HG03103 (cell line): ENCODE results near the gene GLB1L.

Experiments
- ATAC-seq: cut with Tn5 transposase; IDR thresholded peaks from one replicate; pipeline ENCODE4 v1.9.1; 2021; ENCODE audit warnings: low read depth; ENCODE audit not compliant: unreplicated experiment

The GLB1L gene

GRCh38 chr2:219228041-219228910, 17.0 kb downstream of the GLB1L start:
- no peak for ATAC-seq

GRCh38 chr2:219225350-219225749, 19.9 kb downstream of the GLB1L start:
- no peak for ATAC-seq

DNA sequence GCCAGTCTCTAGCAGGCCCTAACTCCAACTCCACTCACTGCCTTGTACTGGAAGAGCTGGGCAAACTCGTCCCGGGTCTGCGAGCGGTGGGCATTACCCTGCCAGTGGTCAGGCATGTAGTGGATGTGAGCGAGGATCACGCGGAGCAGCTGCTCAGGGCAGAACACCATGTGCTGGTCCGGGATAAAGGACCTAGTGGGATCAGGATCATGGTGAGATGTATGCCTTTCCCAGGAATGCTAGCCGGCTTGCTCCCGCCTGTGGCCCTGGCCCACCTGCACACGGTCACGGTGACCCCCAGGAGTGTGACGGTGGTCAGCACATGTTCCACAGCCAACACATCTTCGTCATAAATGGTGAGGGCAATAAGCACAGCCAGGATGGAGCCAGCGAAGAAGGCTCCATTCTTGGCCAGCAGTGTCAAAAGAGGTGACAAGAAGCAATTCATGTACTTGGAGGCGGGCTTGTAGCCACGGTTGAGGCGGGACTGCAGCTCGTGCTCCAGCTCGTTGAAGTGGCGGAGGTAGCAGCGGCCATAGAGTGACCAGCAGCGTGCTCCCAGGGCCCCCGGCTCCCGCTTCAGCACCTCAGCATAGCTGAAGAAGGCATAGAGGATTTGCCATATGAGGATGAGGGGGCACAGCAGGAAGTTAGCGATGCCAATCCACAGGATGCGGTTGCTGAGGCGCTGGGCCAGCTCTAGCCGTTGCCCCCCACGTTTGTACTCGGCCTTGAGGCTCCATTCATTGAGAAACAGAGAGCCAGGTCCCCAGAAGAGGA, 21.2 kb downstream of the GLB1L start:
- ATAC-seq: no peak

DNA sequence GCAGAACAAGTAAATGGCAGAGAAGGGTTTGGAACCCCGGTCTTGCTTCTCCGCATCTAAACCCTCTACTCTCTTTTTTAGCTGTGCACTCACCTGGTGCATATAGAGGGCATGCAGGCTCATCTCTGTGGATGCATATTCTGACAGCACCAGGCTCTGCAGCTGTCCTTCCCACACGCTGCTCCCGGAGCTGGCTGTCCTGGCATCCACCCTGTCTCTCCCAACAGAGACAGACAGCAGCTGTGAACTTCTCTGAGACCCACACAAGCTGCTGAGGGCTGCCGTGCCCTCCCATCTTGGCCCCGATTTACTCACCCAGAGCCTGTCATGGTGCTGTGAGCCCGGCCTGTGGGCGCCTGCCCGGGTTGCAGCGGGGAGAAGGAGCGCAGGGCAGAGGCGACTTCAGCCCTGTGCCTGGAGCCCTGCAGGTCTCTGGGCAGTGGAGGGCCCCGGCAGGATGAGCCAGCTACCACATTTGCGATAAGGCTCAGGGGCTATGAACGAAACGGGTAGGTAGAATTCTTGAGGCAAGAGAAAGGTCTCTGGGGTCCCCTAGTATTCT, 23.2 kb downstream of the GLB1L start:
- ATAC-seq: no peak

- ATAC-seq: no peak
These were observed 24.4 kb downstream of the GLB1L start for GRCh38 chr2:219220652-219221402.

DNA sequence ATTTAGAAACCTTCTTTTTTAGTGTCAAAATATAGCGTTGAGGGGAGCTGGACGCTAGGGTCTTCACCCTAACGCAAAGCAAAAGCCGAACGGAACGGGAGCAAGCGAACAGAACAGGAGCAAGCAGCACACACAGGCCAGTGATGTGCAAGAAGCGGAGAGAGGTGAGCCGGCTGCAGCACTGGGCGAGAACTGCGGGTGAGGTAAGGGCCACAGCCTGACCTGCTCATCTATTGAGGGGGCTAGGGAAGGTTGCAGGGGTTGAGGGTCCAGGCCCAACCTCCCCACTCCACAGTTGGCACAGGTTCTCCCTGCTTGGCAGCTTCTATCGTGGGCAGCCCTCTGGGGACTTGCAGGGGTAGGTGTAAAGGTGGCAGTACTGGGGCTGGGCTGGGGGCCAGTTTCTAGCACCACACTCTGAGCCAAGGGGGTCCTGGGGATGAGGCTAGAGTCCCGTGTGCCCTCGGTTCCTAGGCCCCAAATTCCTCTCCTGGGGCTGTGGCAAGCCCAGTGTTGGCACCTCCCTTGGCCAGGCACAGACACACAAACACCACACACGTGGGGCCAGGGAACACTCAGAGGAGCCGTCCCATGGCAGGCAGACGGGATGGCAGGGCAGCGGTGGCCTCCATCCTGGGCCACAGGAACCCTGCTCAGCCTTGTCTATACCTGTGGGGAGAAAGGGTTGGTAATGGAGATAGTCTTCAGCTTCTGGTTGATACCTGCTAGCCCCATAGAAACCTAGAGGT, 25.3 kb downstream of the GLB1L start:
- no peak for ATAC-seq

DNA sequence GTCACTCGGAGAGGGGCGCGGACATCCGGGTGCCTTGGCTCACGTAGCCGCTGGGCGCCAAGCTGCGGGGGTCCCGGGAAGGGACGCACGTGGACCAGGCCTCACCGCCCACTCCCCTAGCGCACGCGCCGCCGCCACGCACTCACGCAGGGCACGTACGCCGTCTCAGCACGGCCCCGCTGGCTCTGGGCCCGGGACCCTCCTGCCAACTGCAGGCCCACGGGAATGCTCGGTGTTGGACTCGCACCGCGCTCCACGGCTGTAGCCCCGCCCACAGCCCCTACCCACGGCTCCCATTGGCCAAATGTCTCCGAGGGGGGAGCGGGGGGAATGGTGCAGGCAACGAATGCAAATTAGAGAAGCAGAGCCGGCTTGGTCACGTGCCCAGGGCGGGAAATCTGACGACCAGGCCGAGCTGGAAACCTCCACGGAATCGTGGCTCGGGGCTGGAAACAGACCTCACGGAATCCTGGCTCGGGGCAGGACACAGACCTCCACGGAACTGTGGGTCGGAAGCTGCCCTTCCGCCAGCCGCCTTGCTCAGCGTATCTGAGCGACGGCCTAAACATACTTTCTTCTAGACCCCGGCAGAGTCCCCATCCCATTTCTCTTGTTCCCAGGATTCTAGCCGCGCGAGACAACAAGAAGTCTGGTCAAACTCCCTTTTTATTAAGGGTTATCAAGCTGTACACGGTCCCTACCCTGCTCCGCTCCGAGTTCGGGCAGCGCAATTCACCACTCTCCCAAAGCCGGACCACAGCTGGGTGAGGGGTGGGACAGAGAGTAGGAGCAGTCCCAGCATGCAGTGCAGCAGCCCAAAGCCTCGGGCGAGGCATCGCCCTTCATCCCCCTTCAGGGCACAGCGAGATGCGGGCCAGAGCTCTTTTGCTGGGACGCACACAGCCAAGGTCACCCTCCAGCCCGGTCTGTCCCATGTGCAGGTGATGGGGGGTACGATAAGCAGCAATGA, 26.2 kb downstream of the GLB1L start, which contains the start of gene ABCB6:
Gene ABCB6, minus strand, starts transcription at position 227 of the 970 bp plus-strand sequence. CDS start 285 bp downstream, outside the sequence.
- peak; percentile 79 for ATAC-seq

DNA sequence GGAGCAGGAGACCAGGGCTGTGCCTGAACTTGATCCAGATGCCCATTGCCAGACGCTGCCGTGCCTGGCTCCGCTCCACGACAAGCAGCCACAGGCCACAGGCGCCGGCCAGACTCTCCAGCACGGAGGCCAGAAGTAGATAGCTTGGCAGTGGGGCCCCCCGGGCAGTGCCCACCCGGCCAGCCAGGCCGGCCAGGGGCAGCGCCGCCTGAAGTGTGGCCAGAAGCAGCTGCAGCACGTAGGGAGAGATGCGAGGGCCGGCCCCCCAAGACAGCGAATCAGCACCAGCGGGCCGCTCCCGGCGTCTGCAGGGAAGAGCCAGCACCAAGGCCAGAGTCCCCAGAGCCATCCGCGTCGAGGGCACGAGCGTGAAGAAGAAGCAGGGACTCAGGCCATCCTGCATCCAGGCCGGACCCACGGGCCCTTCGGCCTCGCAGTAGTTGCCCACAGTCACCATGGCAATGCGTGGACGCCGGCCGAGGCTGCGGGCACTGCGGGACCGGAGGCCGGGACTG, 27.0 kb downstream of the GLB1L start:
- ATAC-seq: peak; percentile 26

DNA sequence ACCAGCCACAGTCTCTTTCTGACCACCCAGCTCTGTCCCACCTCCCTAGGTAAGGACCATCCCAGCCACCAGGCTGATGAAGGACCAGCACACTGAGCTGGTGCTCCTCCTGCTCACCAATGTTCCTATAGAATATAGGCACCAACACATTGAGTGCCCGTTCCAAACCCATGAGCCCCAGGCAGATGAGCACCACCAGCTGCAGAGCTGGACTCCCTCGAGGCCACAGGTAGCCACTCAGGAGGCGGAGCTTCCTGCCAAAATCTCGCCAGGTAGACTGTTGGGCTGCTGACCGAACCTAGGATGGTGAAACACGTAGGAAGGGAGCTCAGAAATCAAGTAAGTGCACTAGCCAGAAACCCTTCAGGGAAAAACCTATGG, 28.7 kb downstream of the GLB1L start:
- no peak for ATAC-seq

GRCh38 chr2:219215871-219216534, 29.2 kb downstream of the GLB1L start:
- no peak for ATAC-seq

DNA sequence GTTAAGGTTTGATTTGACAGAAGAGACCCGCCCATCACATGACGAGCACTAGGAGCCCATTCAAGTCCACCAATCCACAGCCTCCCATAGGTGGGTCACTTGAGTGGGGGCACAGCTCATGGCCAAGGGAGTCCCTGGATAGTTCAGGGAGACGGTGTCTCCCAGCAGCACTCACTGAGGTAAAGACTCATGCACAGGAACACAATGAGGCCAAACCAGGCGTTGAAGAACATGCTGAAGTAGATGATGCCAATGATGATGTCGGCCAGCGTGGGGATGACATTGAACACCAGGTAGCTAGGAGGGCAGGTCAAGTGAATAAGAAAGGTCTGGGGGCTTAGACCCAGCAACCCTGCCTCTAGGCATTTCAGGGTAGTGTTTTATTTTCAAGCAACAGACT, 30.5 kb downstream of the GLB1L start:
- no peak for ATAC-seq

DNA sequence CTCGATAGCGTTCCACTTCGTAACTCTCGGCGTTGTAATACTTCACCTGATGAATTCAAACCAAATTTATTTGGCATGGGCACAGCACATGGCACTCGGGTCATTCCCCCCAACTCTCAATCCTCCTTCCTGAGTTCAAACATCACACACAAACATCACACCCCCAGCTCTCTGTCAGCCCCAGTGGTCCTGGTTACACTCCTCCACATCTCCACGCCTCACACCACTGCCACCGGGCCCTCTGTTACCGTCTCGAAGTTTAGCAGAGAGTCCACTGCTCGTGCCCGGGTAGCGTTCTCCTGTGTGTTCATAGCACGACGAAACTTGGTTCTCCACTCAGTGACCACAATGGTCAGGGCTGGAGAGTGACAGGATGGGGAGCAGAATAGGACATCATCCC, 31.1 kb downstream of the GLB1L start:
- no peak for ATAC-seq

DNA sequence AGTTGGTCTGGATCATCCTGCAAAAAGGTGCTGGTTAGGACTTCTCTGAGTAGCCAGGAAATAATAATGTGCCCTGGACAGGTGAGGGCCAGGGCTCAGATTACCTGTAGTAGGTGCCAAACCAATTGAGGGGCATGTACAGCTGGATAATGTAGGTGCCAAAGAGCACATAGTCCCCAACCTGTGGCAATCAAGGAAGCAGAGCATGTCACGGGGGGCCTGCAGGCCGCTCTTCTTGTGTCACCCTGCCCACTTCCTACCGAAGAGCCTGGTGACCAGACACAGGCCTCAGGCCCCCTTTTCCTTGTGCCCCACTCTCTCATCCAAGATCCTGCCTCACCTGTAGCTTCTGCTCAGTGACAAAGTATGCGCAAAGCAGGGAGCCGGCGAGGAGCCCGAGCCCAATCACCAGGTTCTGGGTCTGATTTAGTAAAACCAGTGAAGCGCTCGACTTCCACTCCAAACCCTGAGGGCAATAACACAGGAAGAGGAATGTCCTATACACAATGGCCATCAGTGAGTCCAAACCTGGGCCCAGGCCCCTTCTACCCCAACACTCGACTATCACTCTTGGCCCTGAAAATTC, 31.7 kb downstream of the GLB1L start:
- no peak for ATAC-seq

GRCh38 chr2:219213026-219213415, 32.2 kb downstream of the GLB1L start:
- no peak for ATAC-seq

DNA sequence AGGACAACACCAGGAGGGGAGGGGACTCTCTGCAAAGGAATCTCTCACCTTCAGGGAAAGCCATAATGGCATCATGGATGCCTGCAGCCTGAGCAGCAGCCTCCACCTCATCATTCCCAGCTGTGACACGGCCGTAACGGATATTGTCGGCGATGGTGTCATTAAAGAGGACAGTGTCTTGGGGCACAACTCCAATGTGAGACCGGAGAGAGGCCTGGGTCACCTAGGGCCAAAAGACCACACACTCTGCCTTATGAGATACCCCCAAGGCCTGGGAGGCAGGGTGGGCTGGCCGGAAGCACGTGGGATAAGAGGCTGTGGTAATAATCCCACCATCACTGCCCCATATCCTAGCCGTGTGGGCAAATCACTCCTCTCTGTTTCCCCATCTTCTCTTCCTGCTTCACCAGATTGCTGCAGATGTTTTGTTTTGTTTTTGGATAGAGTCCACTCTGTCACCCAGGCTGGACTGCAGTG, 34.3 kb downstream of the GLB1L start:
- no peak for ATAC-seq

GRCh38 chr2:219210196-219210885, 34.9 kb downstream of the GLB1L start:
- no peak for ATAC-seq
